HEK293T (cell line): ENCODE results near the gene NMT1.

Experiments used
- CTCF ChIA-PET: fragments of 350-600 bp; formaldehyde crosslinking; extraction: SDS; loops from one replicate; lab custom pipeline; 2021; ENCODE audit warnings: antibody characterized with exemption, inconsistent platforms; lab: Yijun Ruan, JAX
- POLR2A ChIA-PET: fragments of 350-600 bp; formaldehyde crosslinking; extraction: SDS; loops from one replicate; lab custom pipeline; 2020; ENCODE audit warnings: antibody characterized with exemption, inconsistent platforms; lab: Yijun Ruan, JAX
- DNase-seq: peaks from one replicate; pipeline ENCODE4 v3.0.0; 2012; ENCODE audit warnings: mixed read lengths; ENCODE audit errors: extremely low spot score
- ARNT ChIP-seq: fragments of 450-650 bp; IDR thresholded peaks from 2 replicates; pipeline ENCODE4 v1.6.1; 2017; ENCODE audit warnings: mild to moderate bottlenecking
- BHLHE40 ChIP-seq: fragments of 450-650 bp; IDR thresholded peaks from 2 replicates; pipeline ENCODE4 v1.6.1; 2016; ENCODE audit warnings: mild to moderate bottlenecking, moderate library complexity, borderline replicate concordance
- CTBP1 ChIP-seq: fragments of 450-650 bp; IDR thresholded peaks from 2 replicates; pipeline ENCODE4 v1.6.1; 2016; ENCODE audit warnings: borderline replicate concordance
- ELF4 ChIP-seq: fragments of 450-650 bp; IDR thresholded peaks from 2 replicates; pipeline ENCODE4 v1.6.1; 2017; ENCODE audit warnings: antibody characterized with exemption
- FOXA1 ChIP-seq: fragments of 450-650 bp; IDR thresholded peaks from 2 replicates; pipeline ENCODE4 v1.6.1; 2016; ENCODE audit warnings: mild to moderate bottlenecking
- FOXK2 ChIP-seq: fragments of 450-650 bp; IDR thresholded peaks from 2 replicates; pipeline ENCODE4 v1.6.1; 2016; ENCODE audit warnings: mild to moderate bottlenecking
- FOXM1 ChIP-seq: fragments of 450-650 bp; IDR thresholded peaks from 2 replicates; pipeline ENCODE4 v1.6.1; 2017; ENCODE audit warnings: mild to moderate bottlenecking, borderline replicate concordance
- HDGF ChIP-seq: fragments of 450-650 bp; IDR thresholded peaks from 2 replicates; pipeline ENCODE4 v1.6.1; 2017; ENCODE audit warnings: antibody characterized with exemption, borderline replicate concordance
- L3MBTL2 ChIP-seq: fragments of 450-650 bp; conservative IDR thresholded peaks from 2 replicates; pipeline ENCODE4 v1.6.1; 2016; ENCODE audit warnings: mild to moderate bottlenecking
- LEF1 ChIP-seq: fragments of 450-650 bp; IDR thresholded peaks from 2 replicates; pipeline ENCODE4 v1.6.1; 2017; ENCODE audit warnings: mild to moderate bottlenecking, borderline replicate concordance
- NFRKB ChIP-seq: fragments of 450-650 bp; IDR thresholded peaks from 2 replicates; pipeline ENCODE4 v1.6.1; 2016; ENCODE audit warnings: mild to moderate bottlenecking, moderate library complexity
- SP1 ChIP-seq: fragments of 450-650 bp; IDR thresholded peaks from 2 replicates; pipeline ENCODE4 v1.6.1; 2017
- SUZ12 ChIP-seq: fragments of 450-650 bp; IDR thresholded peaks from 2 replicates; pipeline ENCODE4 v1.6.1; 2016; ENCODE audit warnings: mild to moderate bottlenecking
- TARDBP ChIP-seq: fragments of 450-650 bp; IDR thresholded peaks from 2 replicates; pipeline ENCODE4 v1.6.1; 2016
- ZNF384 ChIP-seq: fragments of 450-650 bp; IDR thresholded peaks from 2 replicates; pipeline ENCODE4 v1.6.1; 2016
- TF ChIP-seq, protein P1 (sequence below): fragments of 450-650 bp; IDR thresholded peaks from 2 replicates; pipeline ENCODE4 v1.6.1; 2016

NMT1 gene

DNA sequence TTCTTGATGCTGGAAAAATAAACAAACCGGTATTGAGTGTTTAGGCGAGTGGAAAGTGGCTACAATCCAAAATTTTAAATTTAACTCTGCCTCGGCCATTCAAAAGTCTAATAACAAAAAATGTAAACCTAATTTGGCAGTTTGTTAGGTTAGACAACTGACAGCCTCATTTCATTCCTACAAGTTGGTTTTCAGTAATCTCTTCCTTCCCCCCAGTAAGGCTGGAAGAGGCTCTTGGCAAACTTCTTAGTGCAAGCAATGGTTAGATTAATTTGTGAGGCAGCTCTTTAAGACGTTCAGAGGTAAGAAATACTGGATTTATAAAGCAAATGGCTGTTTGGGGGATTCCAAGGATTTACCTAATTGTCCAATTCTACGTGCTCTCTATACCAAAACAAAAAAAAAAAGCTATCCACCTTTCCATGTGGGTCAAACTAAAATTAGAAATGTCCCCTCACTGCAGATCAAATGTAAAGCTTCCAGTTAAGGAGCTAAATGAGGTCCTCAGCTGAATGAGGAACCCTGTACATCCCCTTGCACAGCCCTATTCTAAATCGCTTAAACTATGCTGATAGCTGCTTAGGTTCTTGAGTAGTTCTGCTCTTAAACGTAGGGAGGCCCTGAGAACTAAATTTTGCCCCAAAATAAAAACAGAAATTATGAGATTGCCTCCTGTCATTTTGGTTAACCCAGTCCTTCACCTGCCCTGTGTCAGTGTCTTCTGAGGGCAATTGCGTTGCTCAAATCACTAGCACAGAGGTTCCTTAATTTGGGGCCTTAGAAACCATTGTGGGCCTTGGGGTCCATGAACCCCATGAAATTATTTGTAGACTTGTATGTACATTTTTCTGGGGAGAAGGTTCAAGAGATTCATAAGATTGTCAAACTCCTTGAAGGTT is 90.0 kb downstream of the NMT1 start:
- CTCF ChIA-PET: interaction anchor here (0.6 to 6.1 kb wide), 10 partner anchors 9 to 281 kb away, joined by 3 to 106 read pairs (median 8); partner anchors contain the start of genes ACBD4 and HEXIM2
- POLR2A ChIA-PET: interaction anchor here (0.6 to 8.6 kb wide), 13 partner anchors 9 to 133 kb away, joined by 3 to 345 read pairs (median 5); partner anchors contain the start of genes ACBD4, HEXIM2 and NMT1
- TF ChIP-seq FOXA1 (no peak), NFRKB (no peak), FOXM1 (no peak), ELF4 (no peak), ZNF384 (no peak), HDGF (no peak), LEF1 (no peak), FOXK2 (no peak), BHLHE40 (no peak), SP1 (no peak), TARDBP (no peak), CTBP1 (no peak), L3MBTL2 (no peak), ARNT (no peak), SUZ12 (no peak)
- TF ChIP-seq, protein P1, sequence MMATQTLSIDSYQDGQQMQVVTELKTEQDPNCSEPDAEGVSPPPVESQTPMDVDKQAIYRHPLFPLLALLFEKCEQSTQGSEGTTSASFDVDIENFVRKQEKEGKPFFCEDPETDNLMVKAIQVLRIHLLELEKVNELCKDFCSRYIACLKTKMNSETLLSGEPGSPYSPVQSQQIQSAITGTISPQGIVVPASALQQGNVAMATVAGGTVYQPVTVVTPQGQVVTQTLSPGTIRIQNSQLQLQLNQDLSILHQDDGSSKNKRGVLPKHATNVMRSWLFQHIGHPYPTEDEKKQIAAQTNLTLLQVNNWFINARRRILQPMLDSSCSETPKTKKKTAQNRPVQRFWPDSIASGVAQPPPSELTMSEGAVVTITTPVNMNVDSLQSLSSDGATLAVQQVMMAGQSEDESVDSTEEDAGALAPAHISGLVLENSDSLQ: no peak
- DNase-seq: no peak

DNA sequence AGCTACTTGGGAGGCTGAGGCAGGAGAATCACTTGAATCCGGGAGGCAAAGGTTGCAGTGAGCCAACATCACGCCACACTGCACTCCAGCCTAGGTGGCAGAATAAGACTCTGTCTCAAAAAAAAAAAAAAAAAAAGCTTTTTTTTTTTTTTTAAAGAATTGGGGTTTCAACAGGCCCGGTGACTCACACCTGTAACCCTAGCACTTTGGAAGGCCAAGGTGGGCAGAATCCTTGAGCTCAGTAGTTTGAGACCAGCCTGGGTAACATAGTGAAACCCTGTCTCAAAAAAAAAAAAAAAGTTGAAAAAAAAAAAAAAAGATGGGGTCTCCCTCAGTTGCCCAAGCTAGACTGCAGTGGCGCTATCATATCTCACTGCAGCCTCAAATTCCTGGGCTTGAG is 93.9 kb downstream of the NMT1 start:
- ChIA-PET POLR2A (interaction anchor here (1.3 to 2.1 kb wide), 3 partner anchors 8 to 43 kb away, joined by 3 to 10 read pairs (median 8); partner anchors contain the start of gene ACBD4), CTCF (interaction anchor here (0.6 to 2.0 kb wide), 4 partner anchors 17 to 55 kb away, joined by 3 to 14 read pairs (median 4); partner anchors contain the start of gene ACBD4)
- no peak for TF ChIP-seq FOXK2
- TF ChIP-seq ELF4: no peak
- no peak for TF ChIP-seq SP1
- no peak for TF ChIP-seq L3MBTL2
- no peak for TF ChIP-seq TARDBP
- TF ChIP-seq FOXA1: no peak
- no peak for TF ChIP-seq ZNF384
- TF ChIP-seq LEF1: no peak
- TF ChIP-seq NFRKB: no peak
- no peak for TF ChIP-seq SUZ12
- no peak for TF ChIP-seq CTBP1
- TF ChIP-seq, protein P1: no peak
- TF ChIP-seq BHLHE40: no peak
- TF ChIP-seq HDGF: no peak
- TF ChIP-seq ARNT: no peak
- no peak for DNase-seq

DNA sequence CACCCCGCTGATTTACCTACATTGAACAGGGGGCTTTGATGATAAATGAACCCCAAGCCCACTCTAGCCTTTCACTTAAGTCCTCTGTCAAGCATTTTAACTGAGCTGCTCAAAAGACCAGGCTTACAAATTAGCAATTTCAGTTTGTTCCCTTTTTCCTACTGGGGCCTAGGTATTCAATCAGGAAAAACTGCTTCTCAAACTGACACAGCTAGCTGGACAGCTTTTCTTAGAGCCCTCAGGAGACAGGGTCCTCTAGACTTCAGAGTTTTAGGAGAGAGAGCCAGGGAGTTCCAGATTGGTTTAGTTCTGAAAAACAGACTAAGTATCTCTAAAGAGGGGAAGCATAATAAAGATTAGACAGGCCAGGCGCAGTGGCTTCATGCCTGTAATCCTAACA is 94.4 kb downstream of the NMT1 start:
- ChIA-PET CTCF (interaction anchor here (0.6 to 2.0 kb wide), 4 partner anchors 17 to 55 kb away, joined by 3 to 14 read pairs (median 4); partner anchors contain the start of gene ACBD4), POLR2A (interaction anchor here (1.3 to 2.1 kb wide), 3 partner anchors 8 to 42 kb away, joined by 3 to 10 read pairs (median 8); partner anchors contain the start of gene ACBD4)
- TF ChIP-seq SP1 (no peak), BHLHE40 (no peak)
- DNase-seq: no peak

DNA sequence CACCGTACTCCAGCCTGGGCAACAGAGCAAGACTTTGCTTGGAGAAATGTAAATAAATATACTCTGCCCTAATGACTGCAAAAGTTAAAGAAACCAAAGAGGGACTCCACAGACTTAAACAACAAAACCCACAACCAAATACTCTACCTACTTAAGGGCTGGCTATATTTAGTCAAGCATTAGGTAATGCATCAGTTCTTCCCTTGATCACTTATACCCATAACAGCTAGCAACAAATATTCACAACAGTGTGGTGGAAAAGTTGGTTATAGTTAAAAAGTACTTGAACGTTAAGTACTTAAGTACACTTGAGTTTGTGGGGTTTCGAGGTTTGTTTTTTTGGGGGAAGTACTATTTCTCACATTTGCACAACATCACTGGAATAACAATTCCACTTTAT is 95.1 kb downstream of the NMT1 start:
- DNase-seq: no peak
- TF ChIP-seq FOXA1 (no peak), HDGF (no peak), L3MBTL2 (no peak), FOXK2 (no peak), ZNF384 (no peak), FOXM1 (no peak), BHLHE40 (no peak), SP1 (no peak), CTBP1 (no peak), SUZ12 (no peak)
- ChIA-PET POLR2A (interaction anchor here (1.3 to 2.1 kb wide), 2 partner anchors 9 to 41 kb away, joined by 3 to 10 read pairs; no protein-coding TSS in a partner anchor), CTCF (interaction anchor here (1.7 to 2.0 kb wide), 2 partner anchors 21 to 42 kb away, joined by 6 to 14 read pairs; partner anchors contain the start of gene ACBD4)
